HG02571 (cell line): ENCODE measurements around the gene CR1.
"Not testable (repeated sequence)": the region's sequence is repeated elsewhere in the genome, so short reads cannot be mapped to it uniquely, and the experiment has no call there.

Experiments
- ATAC-seq: cut with Tn5 transposase; IDR thresholded peaks from one replicate; pipeline ENCODE4 v1.9.1; 2021; ENCODE audit warnings: mild to moderate bottlenecking, moderate library complexity; ENCODE audit not compliant: unreplicated experiment

Gene CR1

DNA sequence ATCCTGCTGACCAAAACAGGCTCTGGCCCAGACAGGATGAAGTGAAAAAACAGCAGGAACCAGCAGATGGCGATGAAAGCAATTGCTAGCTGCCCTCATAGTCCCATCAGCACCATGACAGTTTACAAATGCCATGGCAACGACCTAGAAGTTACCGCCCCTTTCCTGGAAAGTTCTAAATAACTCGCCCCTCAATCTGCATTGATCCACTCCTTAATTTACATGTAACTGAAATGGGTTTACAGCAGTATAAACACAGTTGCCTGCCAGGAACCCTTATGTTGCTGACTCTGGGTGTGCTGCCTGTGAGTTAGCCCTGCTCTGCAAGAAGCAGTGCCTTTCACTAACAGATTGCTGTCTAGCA lies 83.5 kb downstream of the CR1 start:
- peak; percentile 61 for ATAC-seq

DNA sequence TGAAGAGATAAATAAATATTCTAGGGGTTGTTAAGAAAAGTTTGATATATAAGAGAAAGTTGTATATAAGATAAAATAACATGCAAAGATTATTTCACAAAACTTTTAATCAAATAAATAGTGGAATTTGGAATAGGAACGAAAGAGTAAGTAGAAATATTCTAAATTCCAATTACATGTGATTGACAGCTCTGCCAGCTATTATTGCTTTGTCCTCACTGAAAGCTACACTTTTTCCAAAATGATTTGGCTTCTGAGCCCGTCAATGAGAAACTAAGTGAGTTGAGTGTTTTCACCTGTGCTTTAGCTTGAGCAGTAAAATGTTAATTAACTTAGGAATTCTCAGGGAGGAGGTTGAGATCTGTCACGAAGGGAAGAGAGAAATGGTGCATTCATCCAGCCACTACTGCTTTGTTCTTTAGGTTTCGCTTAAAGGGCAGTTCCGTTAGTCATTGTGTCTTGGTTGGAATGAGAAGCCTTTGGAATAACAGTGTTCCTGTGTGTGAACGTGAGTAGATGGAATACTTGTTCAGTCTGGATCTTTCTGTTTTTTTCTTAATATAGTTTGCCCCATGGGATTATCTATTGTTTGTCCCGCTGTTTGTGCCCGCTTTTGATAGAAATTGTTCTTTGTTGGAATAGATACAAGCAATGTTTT lies 85.7 kb downstream of the CR1 start:
- no peak for ATAC-seq

DNA sequence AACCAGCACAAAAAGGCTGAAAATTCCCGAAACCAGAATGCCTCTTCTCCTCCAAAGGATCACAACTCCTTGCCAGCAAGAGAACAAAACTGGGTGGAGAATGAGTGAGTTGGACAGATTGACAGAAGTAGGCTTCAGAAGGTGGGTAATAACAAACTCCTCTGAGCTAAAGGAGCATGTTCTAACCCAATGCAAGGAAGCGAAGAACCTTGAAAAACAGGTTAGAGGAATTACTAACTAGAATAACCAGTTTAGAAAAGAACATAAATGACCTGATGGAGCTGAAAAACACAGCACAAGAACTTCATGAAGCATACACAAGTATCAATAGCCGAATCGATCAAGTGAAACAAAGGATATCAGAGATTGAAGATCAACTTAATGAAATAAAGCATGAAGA lies 93.5 kb downstream of the CR1 start:
- not testable (repeated sequence) for ATAC-seq

DNA sequence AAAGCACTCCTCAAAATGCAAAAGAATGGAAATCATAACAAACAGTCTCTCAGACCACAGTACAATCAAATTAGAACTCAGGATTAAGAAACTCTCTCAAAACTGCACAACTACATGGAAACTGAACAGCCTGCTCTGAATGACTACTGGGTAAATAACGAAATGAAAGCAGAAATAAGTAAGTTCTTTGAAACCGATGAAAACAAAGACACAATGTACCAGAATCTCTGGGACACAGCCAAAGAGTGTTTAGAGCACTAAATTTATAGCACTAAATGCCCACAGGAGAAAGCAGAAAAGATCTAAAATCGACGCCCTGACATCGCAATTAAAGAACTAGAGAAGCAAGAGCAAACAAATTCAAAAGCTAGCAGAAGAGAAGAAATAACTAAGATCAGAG lies 95.2 kb downstream of the CR1 start:
- not testable (repeated sequence) for ATAC-seq

DNA sequence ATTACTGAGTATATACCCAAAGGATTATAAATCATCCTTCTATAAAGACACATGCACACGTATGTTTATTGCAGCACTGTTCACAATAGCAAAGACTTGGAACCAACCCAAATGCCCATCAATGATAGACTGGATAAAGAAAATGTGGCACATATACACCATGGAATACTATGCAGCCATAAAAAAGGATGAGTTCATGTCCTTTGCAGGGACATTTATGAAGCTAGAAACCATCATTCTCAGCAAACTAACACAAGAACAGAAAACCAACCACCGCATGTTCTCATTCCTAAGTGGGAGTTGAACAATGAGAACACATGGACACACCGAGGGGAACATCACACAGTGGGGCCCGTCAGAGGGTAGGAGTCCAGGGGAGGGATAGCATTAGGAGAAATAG lies 98.1 kb downstream of the CR1 start:
- ATAC-seq = not testable (repeated sequence)

DNA sequence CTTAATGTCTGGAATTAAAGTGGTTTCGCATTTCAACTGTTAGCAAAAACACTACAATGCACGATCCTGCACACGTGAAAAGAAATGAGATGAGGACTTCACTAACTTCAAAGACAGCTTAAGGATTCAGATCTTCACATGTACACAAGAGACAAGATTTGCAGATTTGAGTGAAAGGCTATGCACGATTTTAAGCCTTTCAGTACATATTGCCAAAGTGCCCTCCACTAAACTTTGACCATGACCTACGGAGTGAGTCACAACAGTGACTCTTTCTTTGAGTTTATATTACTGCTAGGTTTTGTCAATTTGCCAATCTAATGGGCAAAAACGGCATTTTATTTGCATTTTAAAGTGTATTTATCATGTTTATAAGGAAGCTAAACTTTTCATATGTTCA lies 107.8 kb downstream of the CR1 start:
- ATAC-seq = no peak

DNA sequence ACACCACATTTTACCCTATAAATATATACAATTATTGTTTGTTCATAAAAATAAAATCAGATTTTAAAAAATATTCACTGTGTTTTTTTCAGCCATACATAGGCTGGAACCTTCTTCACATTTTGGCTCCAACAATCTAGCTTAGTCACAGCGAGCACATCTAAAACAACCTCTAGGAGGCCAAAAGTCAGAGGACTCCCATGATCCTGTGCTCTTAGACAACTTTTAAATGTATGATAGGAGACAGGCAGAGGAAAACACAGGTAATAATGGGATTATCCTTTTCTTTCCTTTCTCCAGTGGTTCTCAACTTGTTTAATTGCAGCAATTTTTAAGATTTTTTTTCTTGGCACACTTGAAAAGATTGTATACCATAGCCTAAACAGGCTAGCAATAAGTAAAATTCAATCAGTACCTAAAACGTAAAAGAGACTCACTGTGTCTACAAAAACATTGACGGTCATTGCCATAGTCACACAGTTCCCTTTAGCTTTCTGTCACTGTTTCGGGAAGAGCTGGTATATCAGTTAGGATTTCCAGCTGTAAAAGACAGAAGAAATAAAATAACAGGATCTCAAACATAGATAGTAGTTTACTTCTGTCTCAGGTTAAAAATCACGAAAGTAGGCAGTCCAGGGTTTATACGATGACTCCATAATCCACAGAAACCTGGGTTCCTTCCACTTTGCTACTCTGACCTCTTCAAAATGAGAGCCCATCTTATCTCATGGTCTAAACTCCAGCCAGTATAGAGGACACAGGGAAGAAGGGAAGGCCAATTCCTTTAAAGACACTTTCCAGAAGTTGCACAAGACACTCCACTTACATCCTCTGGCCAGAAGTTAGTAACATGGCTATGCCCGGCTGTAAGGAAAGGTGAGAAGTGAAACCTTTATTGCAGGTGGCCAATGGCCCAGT lies 109.7 kb downstream of the CR1 start:
- ATAC-seq = no peak

DNA sequence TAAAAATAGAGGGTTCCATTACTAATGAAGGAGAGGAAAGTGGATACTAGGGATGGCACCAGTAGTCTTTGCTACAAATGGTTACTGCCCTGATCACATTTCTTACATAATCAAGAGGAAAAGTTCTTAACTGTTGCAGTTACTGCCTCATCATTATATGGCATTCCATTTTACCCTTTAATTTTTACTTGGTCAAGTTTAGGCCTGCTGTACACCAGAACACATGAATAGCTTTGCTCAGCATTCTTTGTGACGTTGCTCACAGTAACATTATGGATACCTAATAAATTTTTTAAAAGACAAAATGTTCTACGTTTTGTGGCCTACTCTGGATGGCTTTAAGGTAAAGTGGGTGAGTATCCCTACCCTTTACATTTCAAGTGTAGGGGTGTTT lies 110.4 kb downstream of the CR1 start:
- no peak for ATAC-seq

DNA sequence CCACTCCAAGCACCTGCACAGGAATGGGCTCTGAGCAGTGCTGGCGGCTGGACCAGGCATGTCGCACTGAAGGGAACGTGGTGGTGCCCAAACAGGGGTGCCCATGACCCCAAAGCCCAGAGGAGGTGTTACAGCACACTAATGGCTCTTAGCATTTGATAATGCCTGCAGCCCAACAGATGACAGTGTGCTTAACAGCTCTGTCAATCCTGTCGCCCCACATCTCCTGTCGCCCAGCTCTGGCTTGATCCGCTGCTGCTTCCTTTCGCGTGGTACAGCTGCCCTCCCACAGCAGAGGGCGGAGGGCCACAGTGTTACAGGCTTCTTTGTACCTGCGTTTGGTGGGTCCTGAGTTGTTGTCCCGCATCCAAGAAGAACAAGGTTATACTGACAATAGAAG lies 116.8 kb downstream of the CR1 start:
- ATAC-seq = no peak

DNA sequence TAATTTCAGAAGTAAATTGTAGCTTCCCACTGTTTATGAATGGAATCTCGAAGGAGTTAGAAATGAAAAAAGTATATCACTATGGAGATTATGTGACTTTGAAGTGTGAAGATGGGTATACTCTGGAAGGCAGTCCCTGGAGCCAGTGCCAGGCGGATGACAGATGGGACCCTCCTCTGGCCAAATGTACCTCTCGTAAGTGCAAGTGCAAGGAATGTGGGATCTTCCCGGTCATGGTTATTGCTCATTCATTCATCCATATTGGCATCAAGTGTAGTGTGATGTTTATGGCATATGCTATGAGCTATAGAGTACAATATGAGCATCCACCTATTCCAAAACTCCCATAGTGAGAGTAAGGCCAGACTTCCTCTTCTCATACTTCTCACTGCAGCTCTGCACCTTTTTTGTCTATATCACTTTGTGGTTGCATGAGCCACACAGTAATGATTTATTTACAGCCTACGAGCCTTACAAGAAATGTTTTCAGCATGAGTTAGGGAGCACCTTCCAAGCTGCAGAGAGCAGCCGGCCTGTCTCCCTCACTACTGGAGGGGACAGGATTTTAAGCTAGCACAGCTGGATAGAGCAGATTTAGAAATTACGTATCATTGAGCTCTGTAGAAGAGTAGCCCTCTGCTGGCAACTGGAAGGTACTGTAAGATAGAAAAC lies 124.0 kb downstream of the CR1 start:
- ATAC-seq = no peak

DNA sequence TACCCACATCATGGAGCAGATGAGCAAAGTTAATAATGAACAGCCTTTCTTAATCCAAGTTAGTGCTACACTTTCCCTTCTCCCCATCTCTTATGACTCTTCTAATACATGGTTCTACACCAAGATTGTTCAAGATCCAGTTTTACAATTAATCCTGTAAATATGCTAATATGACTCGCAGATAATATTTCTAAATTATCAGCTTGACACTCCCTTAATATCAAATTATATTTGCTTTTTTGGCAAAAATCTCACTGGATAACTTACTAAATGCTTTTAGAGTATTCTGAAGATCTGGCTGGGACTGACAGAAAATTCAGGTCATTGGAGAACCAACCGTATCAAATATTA lies 124.6 kb downstream of the CR1 start:
- no peak for ATAC-seq

DNA sequence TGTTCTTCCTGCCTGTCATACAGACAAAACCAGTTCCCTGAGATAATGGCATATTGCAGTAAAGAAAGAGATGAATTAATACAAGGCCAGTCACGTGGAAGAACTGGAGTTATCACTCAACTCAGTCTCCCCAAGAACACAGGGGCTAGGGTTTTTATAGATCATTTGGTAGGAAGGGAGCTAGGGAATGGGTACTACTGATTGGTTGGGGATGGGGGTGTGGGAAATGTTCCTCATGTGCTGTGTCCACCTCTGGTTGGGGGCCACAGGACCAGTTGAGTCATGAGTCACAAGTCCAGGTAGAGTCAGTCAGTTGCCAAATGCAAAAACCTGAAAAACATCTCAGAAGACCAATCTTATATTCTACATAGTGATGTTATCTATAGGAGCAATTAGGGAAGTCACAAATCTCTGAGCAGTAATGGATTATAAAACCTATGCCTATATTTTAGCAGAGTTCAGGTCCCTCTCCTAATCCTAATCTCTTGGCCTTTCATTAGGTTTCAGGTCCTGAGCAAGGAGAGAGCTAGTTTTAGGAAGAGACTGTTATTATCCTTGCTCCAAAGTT lies 129.6 kb downstream of the CR1 start:
- ATAC-seq = not testable (repeated sequence)

DNA sequence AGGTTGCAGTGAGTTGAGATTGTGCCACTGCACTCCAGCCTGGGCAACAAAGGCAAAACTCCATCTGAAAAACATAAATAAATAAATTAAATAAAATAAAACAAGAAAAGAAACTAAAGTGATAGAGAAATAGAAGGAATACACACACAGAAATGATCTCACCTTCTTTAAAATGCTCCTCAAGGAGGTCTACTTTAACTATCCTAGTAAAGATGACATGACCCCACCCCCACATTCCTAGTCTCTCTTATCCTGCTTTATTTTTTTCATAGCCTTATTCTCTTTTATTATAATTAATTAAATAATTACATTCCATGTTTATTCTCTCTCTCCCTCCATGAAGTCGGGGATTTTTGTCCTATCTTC lies 131.0 kb downstream of the CR1 start:
- no peak for ATAC-seq

DNA sequence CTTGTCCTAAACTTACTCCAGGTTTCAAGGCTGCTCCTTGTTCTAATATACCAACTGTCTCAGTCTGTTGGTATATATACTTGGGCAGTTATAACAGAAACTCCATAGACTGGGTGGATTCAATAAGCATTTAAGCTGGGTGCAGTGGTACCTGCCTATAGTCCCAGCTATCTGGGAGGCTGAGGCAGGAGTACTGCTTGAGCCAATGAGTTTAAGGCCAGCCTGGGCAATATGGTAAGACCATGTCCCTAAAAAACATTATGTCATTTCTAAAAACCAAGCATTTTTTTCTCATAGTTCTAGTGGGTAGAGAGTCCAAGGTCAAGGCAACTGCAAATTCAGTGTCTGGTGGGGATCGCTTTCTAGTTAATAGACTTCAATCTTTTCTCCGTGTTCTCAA lies 131.5 kb downstream of the CR1 start:
- ATAC-seq = no peak

DNA sequence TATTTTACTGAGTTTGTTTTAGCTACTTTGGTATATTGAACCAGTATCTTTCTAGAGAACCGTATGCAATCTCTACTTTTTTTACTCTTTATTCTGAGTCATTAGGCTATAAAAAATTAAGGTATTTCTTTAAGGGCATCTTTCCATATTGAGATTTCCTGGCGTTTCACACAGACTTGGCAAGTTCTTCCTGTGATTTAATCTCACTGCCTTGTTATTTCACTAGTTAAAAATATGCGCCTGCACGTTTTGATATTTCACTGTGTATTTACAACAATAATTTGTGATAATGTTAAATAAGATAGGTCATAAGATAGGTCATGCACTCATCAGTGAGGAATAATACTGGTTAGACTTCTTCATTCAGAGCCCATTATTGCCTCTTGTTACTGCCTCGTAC lies 132.8 kb downstream of the CR1 start:
- ATAC-seq = no peak

DNA sequence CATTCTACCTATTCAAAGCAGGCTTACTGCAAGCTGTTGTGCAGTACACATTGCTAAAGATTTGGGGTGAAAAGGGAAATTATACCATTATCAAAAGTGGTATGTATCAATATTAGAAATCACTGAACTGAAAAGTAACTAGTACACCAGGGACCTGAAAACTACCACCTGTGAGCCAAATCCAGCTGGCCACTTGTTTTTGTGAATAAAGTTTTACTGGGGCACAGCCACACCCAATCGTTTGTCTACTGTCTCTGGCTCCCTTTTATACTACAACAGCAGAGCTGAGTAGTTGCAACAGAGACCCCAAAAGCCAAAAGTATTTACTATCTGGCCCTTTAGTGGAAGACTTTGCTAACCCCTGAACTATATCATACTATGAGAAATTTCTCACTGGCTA lies 135.2 kb downstream of the CR1 start:
- ATAC-seq = no peak

DNA sequence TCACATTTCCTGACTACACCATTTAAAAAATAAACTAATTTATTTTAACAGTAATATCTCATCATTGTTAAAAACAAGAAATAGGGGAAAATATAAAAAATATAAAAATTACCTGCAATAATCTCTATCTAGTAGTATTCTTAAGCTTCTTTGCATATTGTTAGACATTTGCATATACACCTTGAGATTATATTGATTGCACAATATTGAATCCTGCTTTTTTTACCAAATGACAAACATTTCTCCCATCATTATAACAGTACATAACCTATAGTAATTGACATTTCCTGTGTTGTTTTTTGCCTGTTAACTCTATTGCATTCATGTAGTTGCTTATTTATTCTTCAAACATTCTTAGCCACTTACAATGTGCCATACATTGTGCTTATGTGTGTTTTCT lies 137.3 kb downstream of the CR1 start:
- no peak for ATAC-seq

DNA sequence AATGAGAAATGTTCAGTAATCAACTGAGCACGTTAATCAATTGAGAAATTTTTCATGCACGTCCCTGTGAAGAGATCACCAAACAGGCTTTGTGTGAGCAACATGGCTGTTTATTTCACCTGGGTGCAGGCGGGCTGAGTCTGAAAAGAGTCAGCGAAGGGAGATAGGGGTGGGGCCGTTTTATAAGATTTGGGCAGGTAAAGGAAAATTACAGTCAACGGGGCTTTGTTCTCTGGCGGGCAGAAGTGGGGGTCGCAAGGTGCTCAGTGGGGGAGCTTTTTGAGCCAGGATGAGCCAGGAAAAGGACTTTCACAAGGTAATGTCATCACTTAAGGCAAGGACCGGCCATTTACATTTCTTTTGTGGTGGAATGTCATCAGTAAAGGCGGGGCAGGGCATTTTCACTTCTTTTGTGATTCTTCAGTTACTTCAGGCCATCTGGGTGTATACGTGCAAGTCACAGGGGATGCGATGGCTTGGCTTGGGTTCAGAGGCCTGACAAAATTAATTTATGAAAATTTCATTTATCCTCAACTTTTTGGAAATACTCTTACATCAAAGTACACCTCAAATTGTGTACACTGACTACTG lies 137.8 kb downstream of the CR1 start:
- not testable (repeated sequence) for ATAC-seq

DNA sequence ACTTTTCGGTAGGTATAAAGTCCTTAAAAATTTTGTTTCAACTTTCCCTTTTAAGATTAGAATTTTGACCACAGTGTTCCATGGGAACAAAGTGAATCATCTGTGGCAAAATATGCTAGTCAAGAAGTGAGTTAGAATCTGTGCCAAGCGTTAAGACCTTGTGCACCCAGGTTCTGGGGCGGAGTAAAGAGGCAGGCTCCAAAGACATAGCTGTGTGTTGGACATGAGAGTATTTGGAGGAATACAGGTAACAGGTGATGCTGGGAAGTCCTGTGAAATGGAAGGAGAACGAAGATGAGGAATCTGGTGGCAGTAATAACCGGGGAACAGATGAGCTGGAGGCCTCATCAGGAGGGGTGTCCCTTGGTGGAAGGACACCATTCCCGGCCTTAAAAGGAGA lies 138.3 kb downstream of the CR1 start:
- ATAC-seq = not testable (repeated sequence)

DNA sequence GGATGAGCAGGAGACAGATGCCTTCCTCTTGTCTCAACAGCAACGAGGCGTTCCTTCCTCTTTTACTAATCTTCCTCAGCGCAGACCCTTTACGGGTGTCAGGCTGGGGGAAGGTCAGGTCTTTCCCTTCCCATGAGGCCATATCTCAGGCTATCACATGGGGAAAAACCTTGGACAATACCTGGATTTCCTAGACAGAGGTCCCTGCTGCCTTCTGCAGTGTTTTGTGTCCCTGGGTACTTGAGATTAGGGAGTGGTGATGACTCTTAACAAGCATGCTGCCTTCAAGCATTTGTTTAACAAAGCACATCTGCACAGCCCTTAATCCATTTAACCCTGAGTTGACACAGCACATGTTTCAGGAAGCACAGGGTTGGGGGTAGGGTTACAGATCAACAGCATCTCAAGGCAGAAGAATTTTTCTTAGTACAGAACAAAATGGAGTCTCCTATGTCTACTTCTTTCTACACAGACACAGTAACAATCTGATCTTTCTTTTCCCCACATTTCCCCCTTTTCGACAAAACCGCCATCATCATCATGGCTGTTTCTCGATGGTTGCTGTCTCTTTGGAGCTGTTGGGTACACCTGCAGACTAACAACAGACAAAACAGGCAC lies 139.7 kb downstream of the CR1 start:
- not testable (repeated sequence) for ATAC-seq
